ENCODE measurements around the gene FILIP1L. TPM values are rescaled to one million over a fixed set of nuclear protein-coding genes. Genes with fewer than 3 reads are reported as not detected.
A peak's percentile ranks its signal among the peaks of the same experiment; 100 is the strongest.
"Not testable (repeated sequence)": the region's sequence is repeated elsewhere in the genome, so short reads cannot be mapped to it uniquely, and the experiment has no call there.

The FILIP1L gene
- total RNA-seq, 1 donor from 2014 or later, result 47.0 TPM

GRCh38 chr3:99842826-99843589 lies 271.3 kb downstream of the FILIP1L start:
- H3K4me1 Mint-ChIP-seq (ENCODE audit: unreplicated experiment), result peaks cover 40% of the 10 kb centered on the region
- no peaks in the 10 kb centered on the region for H3K27me3 Mint-ChIP-seq (ENCODE audit: unreplicated experiment)
- H3K27ac Mint-ChIP-seq (ENCODE audit: unreplicated experiment), result peak overlapping the region; percentile 84
- peak; percentile 73 for TF ChIP-seq CTCF (IDR thresholded peaks at IDR 0.05)
- H3K9me3 Mint-ChIP-seq (ENCODE audit: unreplicated experiment), result no peaks in the 10 kb centered on the region
- H3K4me3 Mint-ChIP-seq (ENCODE audit: unreplicated experiment), result peak overlapping the region; percentile 16
- peaks cover 4% of the 10 kb centered on the region for H3K36me3 Mint-ChIP-seq (ENCODE audit: unreplicated experiment)
- DNase-seq (ENCODE audit: extremely low spot score, unreplicated experiment), result no peak

- H3K9me3 Mint-ChIP-seq (ENCODE audit: unreplicated experiment); H3K27me3 Mint-ChIP-seq (ENCODE audit: unreplicated experiment); H3K27ac Mint-ChIP-seq (ENCODE audit: unreplicated experiment); DNase-seq (ENCODE audit: extremely low spot score, unreplicated experiment); H3K36me3 Mint-ChIP-seq (ENCODE audit: unreplicated experiment); H3K4me3 Mint-ChIP-seq (ENCODE audit: unreplicated experiment): not testable (repeated sequence)
- peaks cover 37% of the 10 kb centered on the region for H3K4me1 Mint-ChIP-seq (ENCODE audit: unreplicated experiment)
Measured at GRCh38 chr3:99841949-99842348, 272.4 kb downstream of the FILIP1L start.

GRCh38 chr3:99839613-99840012 lies 274.7 kb downstream of the FILIP1L start:
- H3K27ac Mint-ChIP-seq (ENCODE audit: unreplicated experiment), result no peak overlapping the region
- no peak overlapping the region for H3K4me3 Mint-ChIP-seq (ENCODE audit: unreplicated experiment)
- TF ChIP-seq CTCF (IDR thresholded peaks at IDR 0.05), result no peak
- no peaks in the 10 kb centered on the region for H3K27me3 Mint-ChIP-seq (ENCODE audit: unreplicated experiment)
- peaks cover 20% of the 10 kb centered on the region for H3K4me1 Mint-ChIP-seq (ENCODE audit: unreplicated experiment)
- H3K9me3 Mint-ChIP-seq (ENCODE audit: unreplicated experiment), result no peaks in the 10 kb centered on the region
- H3K36me3 Mint-ChIP-seq (ENCODE audit: unreplicated experiment), result no peaks in the 10 kb centered on the region
- DNase-seq (ENCODE audit: extremely low spot score, unreplicated experiment), result no peak

GRCh38 chr3:99838755-99839154 lies 275.5 kb downstream of the FILIP1L start:
- no peaks in the 10 kb centered on the region for H3K36me3 Mint-ChIP-seq (ENCODE audit: unreplicated experiment)
- no peak for DNase-seq (ENCODE audit: extremely low spot score, unreplicated experiment)
- H3K9me3 Mint-ChIP-seq (ENCODE audit: unreplicated experiment), result no peaks in the 10 kb centered on the region
- H3K4me1 Mint-ChIP-seq (ENCODE audit: unreplicated experiment), result peaks cover 12% of the 10 kb centered on the region
- H3K27me3 Mint-ChIP-seq (ENCODE audit: unreplicated experiment), result no peaks in the 10 kb centered on the region
- no peak overlapping the region for H3K27ac Mint-ChIP-seq (ENCODE audit: unreplicated experiment)
- no peak for TF ChIP-seq CTCF (IDR thresholded peaks at IDR 0.05)
- H3K4me3 Mint-ChIP-seq (ENCODE audit: unreplicated experiment), result no peak overlapping the region

GRCh38 chr3:99837715-99838114 lies 276.6 kb downstream of the FILIP1L start:
- Mint-ChIP-seq H3K36me3 (ENCODE audit: unreplicated experiment) (no peaks in the 10 kb centered on the region), H3K27me3 (ENCODE audit: unreplicated experiment) (no peaks in the 10 kb centered on the region), H3K4me3 (ENCODE audit: unreplicated experiment) (no peak overlapping the region), H3K4me1 (ENCODE audit: unreplicated experiment) (peaks cover 1% of the 10 kb centered on the region), H3K9me3 (ENCODE audit: unreplicated experiment) (no peaks in the 10 kb centered on the region), H3K27ac (ENCODE audit: unreplicated experiment) (no peak overlapping the region)
- DNase-seq (ENCODE audit: extremely low spot score, unreplicated experiment), result no peak
- TF ChIP-seq CTCF (IDR thresholded peaks at IDR 0.05), result no peak
